Measurements from ENCODE around the gene WASF3. TPM values are rescaled to one million over a fixed set of nuclear protein-coding genes. Genes with fewer than 3 reads are reported as not detected.

WASF3 gene
- total RNA-seq, 4 donors from 2014 or later, result 34.8 to 101 (median 49.3) TPM

DNA sequence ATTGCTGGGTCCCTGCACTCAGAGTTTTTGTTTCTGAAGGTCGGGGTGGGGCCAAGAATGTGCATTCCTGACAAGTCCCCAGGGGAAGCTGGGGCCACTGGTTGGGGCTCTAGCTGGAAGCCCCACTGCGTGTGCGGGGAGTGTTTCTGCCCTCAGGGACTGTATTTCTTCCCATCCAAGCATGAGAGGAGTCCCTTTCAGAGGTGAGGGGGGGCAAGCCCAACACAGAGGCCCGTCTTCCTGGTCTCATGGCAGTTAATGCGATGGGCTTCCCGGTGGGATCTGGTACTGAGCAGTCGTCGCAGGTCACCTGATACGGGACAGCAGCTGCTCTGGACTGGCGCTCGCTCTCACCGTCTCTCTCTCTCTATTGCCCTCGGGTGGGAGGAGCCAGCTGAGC lies 152.7 kb downstream of the WASF3 start:
- TF ChIP-seq, protein P1, sequence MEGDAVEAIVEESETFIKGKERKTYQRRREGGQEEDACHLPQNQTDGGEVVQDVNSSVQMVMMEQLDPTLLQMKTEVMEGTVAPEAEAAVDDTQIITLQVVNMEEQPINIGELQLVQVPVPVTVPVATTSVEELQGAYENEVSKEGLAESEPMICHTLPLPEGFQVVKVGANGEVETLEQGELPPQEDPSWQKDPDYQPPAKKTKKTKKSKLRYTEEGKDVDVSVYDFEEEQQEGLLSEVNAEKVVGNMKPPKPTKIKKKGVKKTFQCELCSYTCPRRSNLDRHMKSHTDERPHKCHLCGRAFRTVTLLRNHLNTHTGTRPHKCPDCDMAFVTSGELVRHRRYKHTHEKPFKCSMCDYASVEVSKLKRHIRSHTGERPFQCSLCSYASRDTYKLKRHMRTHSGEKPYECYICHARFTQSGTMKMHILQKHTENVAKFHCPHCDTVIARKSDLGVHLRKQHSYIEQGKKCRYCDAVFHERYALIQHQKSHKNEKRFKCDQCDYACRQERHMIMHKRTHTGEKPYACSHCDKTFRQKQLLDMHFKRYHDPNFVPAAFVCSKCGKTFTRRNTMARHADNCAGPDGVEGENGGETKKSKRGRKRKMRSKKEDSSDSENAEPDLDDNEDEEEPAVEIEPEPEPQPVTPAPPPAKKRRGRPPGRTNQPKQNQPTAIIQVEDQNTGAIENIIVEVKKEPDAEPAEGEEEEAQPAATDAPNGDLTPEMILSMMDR (IDR thresholded peaks at IDR 0.05; ENCODE audit: low read depth), result no peak

DNA sequence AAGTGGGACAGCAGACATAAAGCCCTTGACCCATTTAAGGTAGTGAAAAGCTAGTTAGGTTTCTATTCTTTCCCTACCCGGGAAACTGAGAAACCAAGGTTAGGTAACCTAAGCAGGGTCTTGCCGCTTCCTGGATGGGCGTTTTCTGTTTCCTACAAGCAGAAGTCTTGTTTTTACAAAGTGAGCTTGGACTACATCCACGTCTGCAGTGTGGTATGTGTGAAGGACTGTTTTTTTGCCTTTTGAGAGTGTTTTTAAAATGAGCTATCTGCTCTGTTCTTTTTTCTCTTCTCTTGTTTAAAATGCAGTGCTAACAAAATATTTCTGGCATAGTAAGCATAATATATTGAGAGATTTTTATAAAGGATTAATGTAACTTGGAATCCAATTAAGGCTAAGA lies 153.7 kb downstream of the WASF3 start:
- TF ChIP-seq, protein P1 (IDR thresholded peaks at IDR 0.05; ENCODE audit: low read depth), result no peak

DNA sequence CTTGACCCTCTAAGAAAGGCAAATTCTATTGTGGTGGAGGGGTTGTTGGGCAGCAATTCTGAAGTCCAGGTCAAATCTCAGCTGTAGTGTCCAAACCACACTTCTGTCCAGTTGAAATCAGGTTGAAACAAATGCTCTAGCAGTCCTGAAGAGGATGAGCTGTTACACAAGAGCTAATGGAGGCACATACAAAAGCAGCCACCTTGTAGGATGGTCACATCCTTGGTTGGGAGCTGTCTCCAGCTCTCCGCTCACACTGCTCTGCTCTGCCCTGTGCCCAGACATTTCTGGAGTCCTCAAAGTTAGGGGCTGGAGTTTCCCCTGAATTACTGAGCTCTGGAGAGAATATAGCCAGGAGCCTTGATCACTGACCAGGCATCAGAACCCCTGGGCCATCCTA lies 155.9 kb downstream of the WASF3 start:
- TF ChIP-seq, protein P1 (IDR thresholded peaks at IDR 0.05; ENCODE audit: low read depth), result no peak

DNA sequence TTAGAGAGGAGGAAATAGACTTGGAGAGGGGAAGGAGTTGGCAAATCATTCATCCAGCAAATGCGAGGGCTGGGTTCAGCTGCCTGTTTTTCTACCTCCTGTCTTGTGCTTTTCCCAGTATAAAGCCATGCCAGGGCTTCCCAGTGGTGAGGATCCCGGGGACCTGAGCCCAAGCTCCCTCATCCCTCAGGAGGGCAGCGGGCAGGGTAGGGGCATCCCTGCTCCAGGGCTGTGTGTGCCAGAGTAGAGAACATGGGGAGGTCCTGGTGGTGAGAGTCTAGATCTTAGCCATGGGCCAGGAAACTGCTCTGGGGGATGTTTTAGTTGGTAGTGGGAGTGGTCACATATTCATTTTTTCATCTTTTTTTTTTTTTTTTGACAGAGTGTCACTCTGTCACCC lies 159.5 kb downstream of the WASF3 start:
- TF ChIP-seq, protein P1 (IDR thresholded peaks at IDR 0.05; ENCODE audit: low read depth), result no peak

DNA sequence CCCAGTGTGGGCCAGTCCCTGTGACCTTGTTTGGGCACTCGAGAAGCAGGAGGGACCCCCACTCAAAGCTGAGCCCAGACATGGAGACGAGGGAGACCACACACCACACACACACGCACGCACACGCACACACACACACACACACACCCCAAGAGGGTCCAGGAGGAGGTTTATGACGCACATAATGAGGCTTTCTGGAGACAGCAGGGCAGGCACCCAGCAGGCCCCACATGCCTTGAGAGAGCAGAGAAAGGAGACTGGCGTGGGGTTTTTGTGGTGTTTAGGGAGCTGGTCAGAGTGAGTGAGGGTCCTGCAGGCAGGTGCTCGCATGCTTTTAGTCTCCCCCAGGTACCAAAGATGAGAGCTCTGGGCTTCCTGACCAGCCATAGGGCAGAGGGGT lies 160.7 kb downstream of the WASF3 start:
- TF ChIP-seq, protein P1 (IDR thresholded peaks at IDR 0.05; ENCODE audit: low read depth), result no peak

DNA sequence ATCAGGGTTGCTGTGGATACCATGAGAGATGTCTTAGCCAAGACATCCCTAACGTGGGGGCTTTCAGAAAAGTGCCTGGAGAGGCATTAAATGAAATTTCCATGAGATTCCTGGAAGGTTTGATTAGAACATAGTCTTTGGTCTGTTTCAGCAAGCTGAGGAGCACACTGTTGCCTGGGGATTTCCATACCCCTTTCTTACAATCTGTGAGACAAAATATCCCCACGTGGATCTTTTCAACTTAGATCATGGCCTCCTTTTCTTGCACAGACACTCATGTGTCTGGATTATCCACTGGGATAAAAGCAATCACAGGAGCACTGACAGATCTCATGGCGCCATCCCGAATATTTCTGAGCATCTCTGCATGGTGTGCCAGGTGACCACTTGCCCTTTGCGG lies 161.4 kb downstream of the WASF3 start:
- TF ChIP-seq, protein P1 (IDR thresholded peaks at IDR 0.05; ENCODE audit: low read depth), result no peak

DNA sequence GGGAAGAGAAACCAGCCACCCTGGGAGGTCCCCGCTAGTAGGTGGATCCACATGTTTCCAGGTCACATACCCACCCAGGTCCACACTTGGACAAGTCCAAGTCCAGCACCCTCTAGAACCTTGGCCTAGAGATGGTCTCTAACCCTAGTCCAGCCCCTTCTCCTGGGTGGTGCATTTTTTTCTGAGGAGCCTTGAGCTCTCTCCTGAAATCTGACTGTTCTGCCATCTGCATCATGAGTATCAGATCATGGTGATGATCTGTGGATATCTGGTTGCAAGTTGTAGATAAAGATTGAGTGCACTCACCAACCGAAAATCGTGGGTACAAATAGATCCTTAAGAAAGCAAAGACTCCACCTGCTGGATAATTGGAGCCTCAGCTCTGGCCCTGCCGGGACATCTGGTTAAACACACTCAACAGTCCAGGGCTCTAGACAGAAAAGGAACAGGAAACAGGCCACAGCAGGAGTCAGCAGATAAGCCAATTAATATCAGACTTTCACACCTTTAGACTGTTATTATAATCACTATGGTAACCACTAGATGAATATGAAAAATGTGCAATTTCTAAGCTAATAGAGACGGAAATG lies 162.0 kb downstream of the WASF3 start:
- TF ChIP-seq, protein P1 (IDR thresholded peaks at IDR 0.05; ENCODE audit: low read depth), result no peak
